ENCODE data around the gene DTD1.

Gene DTD1

GRCh38 chr20:18802012-18802634 lies 214.3 kb downstream of the DTD1 start:
- DNase-seq: no peak

GRCh38 chr20:18805881-18806280 lies 218.0 kb downstream of the DTD1 start:
- DNase-seq: peak; percentile 38

- DNase-seq: no peak
Measured at GRCh38 chr20:18808712-18809111, 220.9 kb downstream of the DTD1 start.

GRCh38 chr20:18811186-18811585 lies 223.3 kb downstream of the DTD1 start:
- no peak for DNase-seq

GRCh38 chr20:18811904-18812303 lies 224.1 kb downstream of the DTD1 start:
- DNase-seq: no peak

- no peak for DNase-seq
Measured at GRCh38 chr20:18813483-18813882, 225.6 kb downstream of the DTD1 start, which contains the start of gene SCP2D1. TSS of gene SCP2D1 (plus strand) at chr20:18813783. CDS start at chr20:18813816, 33 bp downstream.

- no peak for DNase-seq
Measured at GRCh38 chr20:18815194-18815942, 227.5 kb downstream of the DTD1 start.
